GM19397 (cell line): ENCODE data around the gene MAMDC2.

ENCODE experiments used
- ATAC-seq: cut with Tn5 transposase; IDR thresholded peaks from one replicate; pipeline ENCODE4 v1.9.1; 2021; ENCODE audit warnings: mild to moderate bottlenecking, moderate library complexity; ENCODE audit not compliant: unreplicated experiment

Gene MAMDC2

GRCh38 chr9:70060883-70061507 is 17.3 kb downstream of the MAMDC2 start:
- ATAC-seq: peak; percentile 97

GRCh38 chr9:70061776-70062175 is 18.1 kb downstream of the MAMDC2 start:
- no peak for ATAC-seq

- no peak for ATAC-seq
Measured at GRCh38 chr9:70064496-70064895, 20.8 kb downstream of the MAMDC2 start.

- no peak for ATAC-seq
Measured at GRCh38 chr9:70065572-70065971, 21.9 kb downstream of the MAMDC2 start.

- no peak for ATAC-seq
Measured at GRCh38 chr9:70066418-70066817, 22.8 kb downstream of the MAMDC2 start.

- ATAC-seq: no peak
Measured at GRCh38 chr9:70066874-70067273, 23.2 kb downstream of the MAMDC2 start.

- no peak for ATAC-seq
Measured at GRCh38 chr9:70069704-70070103, 26.1 kb downstream of the MAMDC2 start.

GRCh38 chr9:70073193-70073592 is 29.5 kb downstream of the MAMDC2 start:
- no peak for ATAC-seq

GRCh38 chr9:70073756-70074155 is 30.1 kb downstream of the MAMDC2 start:
- ATAC-seq: no peak

- ATAC-seq: no peak
Measured at GRCh38 chr9:70076678-70077077, 33.0 kb downstream of the MAMDC2 start.

GRCh38 chr9:70079417-70080037 is 35.9 kb downstream of the MAMDC2 start:
- no peak for ATAC-seq

GRCh38 chr9:70080481-70081119 is 37.0 kb downstream of the MAMDC2 start:
- no peak for ATAC-seq

- ATAC-seq: no peak
Measured at GRCh38 chr9:70081120-70081495, 37.5 kb downstream of the MAMDC2 start.

GRCh38 chr9:70083429-70083828 is 39.8 kb downstream of the MAMDC2 start:
- no peak for ATAC-seq

- ATAC-seq: no peak
Measured at GRCh38 chr9:70085241-70085640, 41.6 kb downstream of the MAMDC2 start.

GRCh38 chr9:70091103-70091502 is 47.5 kb downstream of the MAMDC2 start:
- no peak for ATAC-seq

GRCh38 chr9:70091572-70091971 is 47.9 kb downstream of the MAMDC2 start:
- ATAC-seq: no peak

- no peak for ATAC-seq
Measured at GRCh38 chr9:70092190-70092589, 48.5 kb downstream of the MAMDC2 start.

GRCh38 chr9:70093095-70093494 is 49.4 kb downstream of the MAMDC2 start:
- ATAC-seq: no peak

GRCh38 chr9:70093944-70094343 is 50.3 kb downstream of the MAMDC2 start:
- no peak for ATAC-seq

GRCh38 chr9:70094747-70095146 is 51.1 kb downstream of the MAMDC2 start:
- ATAC-seq: no peak

- ATAC-seq: no peak
Measured at GRCh38 chr9:70097187-70097586, 53.5 kb downstream of the MAMDC2 start.
